Stimulated activated effector memory CD8-positive, alpha-beta T cell treated with anti-CD3 and anti-CD28 coated beads, Interleukin-12 subunit alpha, Interleukin-12 subunit beta, amount 100 ng/mL, for 72 hours (primary cell): Measurements from ENCODE around the gene EPHB1.
A peak's percentile ranks its signal among the peaks of the same experiment; 100 is the strongest.

Source experiments
- ATAC-seq: fragments of 150-1000 bp; cut with Tn5 transposase; 2 replicates; pipeline ENCODE4 v1.10.0; 2021
- DNase-seq, 2 donors: peaks; one replicate each; pipeline ENCODE4 v3.0.0; 2021 to 2022; ENCODE audit warnings: low spot score in 2 of 2
- H3K27ac Mint-ChIP-seq: one replicate; pipeline ENCODE4 v1.8.0; 2022; ENCODE audit warnings: mild to moderate bottlenecking, mixed read lengths
- H3K36me3 Mint-ChIP-seq: one replicate; pipeline ENCODE4 v1.8.0; 2022; ENCODE audit warnings: mild to moderate bottlenecking, mixed read lengths
- H3K4me1 Mint-ChIP-seq: one replicate; pipeline ENCODE4 v1.8.0; 2022; ENCODE audit warnings: mixed read lengths
- H3K4me3 Mint-ChIP-seq: one replicate; pipeline ENCODE4 v1.8.0; 2022; ENCODE audit warnings: mild to moderate bottlenecking, mixed read lengths
- H3K9me3 Mint-ChIP-seq: one replicate; pipeline ENCODE4 v1.8.0; 2022; ENCODE audit warnings: mixed read lengths

Gene EPHB1

DNA sequence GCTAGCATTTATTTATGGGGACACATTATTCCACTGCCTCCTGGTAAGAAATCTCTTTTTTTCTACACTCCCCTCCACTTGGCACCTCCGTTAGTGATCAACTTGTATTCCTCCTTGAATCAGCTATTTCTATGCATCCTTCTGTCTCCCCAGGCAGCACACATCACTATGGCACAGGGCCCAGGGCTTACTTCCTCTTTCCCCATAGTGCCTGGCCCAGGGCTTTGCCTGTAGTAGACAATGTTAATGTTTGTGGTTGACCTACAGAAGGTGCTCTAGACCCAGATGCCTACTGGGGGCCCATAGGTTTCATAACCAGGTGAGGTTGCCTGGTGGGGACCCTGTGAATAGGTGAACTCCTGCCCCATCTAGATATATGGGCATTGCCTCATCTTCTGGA lies 44.9 kb downstream of the EPHB1 start:
- ATAC-seq: no peak
- H3K4me3 Mint-ChIP-seq: no peak overlapping the region
- no peak for DNase-seq
- no peak overlapping the region for H3K27ac Mint-ChIP-seq
- no peaks in the 10 kb centered on the region for H3K36me3 Mint-ChIP-seq
- H3K9me3 Mint-ChIP-seq: peaks cover 8% of the 10 kb centered on the region
- H3K4me1 Mint-ChIP-seq: no peaks in the 10 kb centered on the region

DNA sequence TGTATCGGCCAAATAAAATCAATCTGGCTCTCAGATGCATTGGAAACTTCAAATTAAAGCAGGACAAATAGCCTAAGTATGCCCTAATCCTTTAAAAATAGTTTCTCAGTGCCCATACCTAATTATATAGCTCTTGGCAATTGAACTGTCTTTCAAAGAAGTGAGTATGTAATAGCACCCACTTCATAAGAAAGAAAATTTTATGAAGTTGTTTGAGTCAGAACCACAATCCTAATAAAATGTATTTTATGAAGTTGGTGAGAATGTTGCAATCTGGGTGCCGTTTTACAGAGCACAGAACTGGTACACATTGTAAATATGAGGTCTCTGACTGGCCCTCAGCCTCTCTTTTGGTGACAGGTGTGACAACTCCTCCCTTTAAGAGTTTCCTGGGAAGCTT lies 45.4 kb downstream of the EPHB1 start:
- no peak for DNase-seq
- H3K9me3 Mint-ChIP-seq: peaks cover 8% of the 10 kb centered on the region
- H3K4me3 Mint-ChIP-seq: no peak overlapping the region
- H3K36me3 Mint-ChIP-seq: no peaks in the 10 kb centered on the region
- no peak for ATAC-seq
- no peaks in the 10 kb centered on the region for H3K4me1 Mint-ChIP-seq
- no peak overlapping the region for H3K27ac Mint-ChIP-seq

DNA sequence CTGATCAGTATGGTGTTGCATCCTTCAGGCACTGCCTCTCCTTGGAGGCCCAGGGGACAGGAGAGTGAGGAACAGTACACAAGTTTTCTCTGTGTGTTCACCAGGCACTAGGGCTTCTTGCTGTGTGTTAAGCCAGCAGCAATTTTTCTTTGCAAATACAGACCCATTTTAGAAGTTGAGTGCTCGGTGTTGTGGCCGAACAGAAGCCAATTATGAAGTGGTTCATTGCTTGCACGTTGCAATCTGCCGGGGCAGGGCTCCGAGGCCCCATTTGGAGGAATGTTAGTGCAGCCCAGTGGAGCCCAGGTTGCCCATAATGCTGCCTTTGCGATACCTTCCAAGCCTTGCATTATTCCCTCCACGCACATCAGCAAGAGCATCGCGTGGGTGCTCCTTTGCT lies 51.0 kb downstream of the EPHB1 start:
- Mint-ChIP-seq H3K9me3 (peaks cover 8% of the 10 kb centered on the region), H3K27ac (no peak overlapping the region), H3K4me1 (no peaks in the 10 kb centered on the region), H3K36me3 (no peaks in the 10 kb centered on the region), H3K4me3 (no peak overlapping the region)
- no peak for ATAC-seq
- DNase-seq: no peak

DNA sequence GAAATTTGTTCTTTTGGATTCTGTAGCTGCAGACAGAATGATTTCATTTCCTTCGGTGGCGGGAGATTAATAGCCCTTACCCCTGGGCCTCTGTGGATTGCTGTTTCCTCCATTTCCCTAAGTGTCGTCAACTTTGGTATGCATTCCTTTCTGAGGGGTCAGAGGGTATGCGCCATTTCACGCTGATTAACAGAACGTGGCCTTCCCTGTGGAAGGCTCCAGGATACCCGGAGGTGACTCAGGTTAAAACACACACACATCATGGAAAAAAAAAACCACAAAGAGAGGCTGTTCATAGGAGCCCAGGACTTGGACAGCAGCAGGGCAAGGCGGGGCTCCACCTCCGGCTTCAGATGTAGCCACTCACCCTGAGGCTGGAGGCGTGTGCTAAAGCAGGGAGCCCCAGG lies 51.9 kb downstream of the EPHB1 start:
- no peak overlapping the region for H3K4me3 Mint-ChIP-seq
- H3K27ac Mint-ChIP-seq: no peak overlapping the region
- DNase-seq (no peak), ATAC-seq (no peak)
- peaks cover 8% of the 10 kb centered on the region for H3K9me3 Mint-ChIP-seq
- H3K36me3 Mint-ChIP-seq: no peaks in the 10 kb centered on the region
- H3K4me1 Mint-ChIP-seq: no peaks in the 10 kb centered on the region

DNA sequence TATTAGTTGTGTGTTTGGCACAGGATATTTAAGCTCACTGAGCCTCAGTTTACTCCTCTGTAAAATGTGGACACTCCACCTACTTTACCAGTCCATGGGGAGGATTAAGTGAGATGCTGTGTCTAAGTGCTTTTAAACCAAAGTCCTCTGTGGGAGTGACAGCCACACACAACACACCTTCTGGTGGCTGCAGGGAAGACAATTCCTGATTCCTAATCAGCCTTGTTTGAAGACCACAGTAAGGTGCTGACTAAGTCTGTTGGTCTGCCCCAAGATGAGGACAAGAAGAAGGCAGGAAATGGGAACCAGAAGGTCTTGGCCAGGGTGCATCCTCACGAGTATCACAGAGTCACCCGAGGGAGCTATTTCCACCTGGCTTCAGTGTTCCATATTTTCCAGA lies 52.3 kb downstream of the EPHB1 start:
- DNase-seq (no peak), ATAC-seq (no peak)
- Mint-ChIP-seq H3K9me3 (peaks cover 8% of the 10 kb centered on the region), H3K4me1 (no peaks in the 10 kb centered on the region), H3K27ac (no peak overlapping the region), H3K36me3 (no peaks in the 10 kb centered on the region), H3K4me3 (no peak overlapping the region)

DNA sequence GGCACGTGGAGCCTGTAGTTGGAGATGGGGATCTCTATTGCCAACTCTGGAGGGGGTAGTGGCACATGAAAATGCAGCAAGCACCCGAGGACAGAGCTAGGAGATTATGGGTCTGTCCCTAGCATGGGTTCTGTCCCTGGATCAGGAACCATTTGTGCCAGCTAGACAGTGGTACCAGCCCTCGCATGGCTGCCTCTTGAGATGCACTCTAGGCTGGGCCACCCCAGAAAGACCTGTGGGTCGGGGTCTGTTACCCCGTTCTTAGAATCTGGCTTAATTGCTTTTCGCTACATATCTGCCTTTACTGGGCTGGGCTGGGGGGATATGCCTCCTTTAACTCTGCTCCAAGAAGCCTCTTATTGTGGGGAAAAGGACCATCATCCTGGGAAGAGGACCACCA lies 54.5 kb downstream of the EPHB1 start:
- H3K4me1 Mint-ChIP-seq: peaks cover 7% of the 10 kb centered on the region
- ATAC-seq (no peak), DNase-seq (no peak)
- no peak overlapping the region for H3K27ac Mint-ChIP-seq
- peaks cover 4% of the 10 kb centered on the region for H3K9me3 Mint-ChIP-seq
- no peaks in the 10 kb centered on the region for H3K36me3 Mint-ChIP-seq
- no peak overlapping the region for H3K4me3 Mint-ChIP-seq

DNA sequence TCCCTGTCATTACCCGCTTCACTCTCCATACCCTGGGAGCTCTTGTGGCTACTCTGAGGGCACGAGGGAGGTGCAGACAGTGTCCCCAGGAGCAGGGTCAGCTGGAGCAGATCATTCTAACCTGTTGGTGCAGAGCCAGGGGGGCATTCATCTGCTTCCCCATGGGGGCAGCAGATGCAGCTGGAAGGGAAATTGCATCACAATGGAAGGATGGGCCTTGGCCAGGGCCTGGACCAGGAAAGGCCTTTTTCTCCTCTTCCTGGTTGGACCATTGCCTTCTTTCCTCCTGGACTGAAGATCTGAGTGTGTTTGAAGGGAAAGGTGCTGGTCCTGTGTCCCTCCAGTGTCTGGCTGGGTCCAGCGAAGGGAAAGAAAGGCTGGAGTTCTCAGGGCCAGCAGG lies 55.7 kb downstream of the EPHB1 start:
- DNase-seq (no peak), ATAC-seq (no peak)
- Mint-ChIP-seq H3K4me3 (no peak overlapping the region), H3K4me1 (peaks cover 7% of the 10 kb centered on the region), H3K27ac (no peak overlapping the region), H3K9me3 (peaks cover 4% of the 10 kb centered on the region), H3K36me3 (no peaks in the 10 kb centered on the region)

DNA sequence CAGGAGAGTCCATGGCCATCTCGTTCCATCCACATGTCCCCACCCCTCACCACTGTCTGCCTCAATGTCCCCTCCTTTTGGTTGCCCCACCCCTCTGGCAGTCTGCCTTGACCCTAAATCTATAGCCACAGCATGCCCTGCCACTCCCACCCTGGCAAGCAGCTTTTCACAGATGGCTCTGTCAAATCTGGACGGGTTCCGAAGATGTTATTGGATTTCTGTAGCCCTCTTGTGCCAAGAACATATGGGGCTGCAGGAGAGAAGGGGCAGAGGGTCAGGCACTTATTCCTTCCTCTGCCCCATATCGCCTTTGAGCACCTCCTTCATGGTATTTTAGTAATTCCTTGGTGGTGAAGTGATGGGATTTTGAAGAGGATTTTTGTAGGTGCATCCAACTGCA lies 57.1 kb downstream of the EPHB1 start:
- DNase-seq (no peak), ATAC-seq (no peak)
- no peaks in the 10 kb centered on the region for H3K36me3 Mint-ChIP-seq
- peaks cover 4% of the 10 kb centered on the region for H3K9me3 Mint-ChIP-seq
- no peak overlapping the region for H3K27ac Mint-ChIP-seq
- H3K4me3 Mint-ChIP-seq: no peak overlapping the region
- H3K4me1 Mint-ChIP-seq: peaks cover 7% of the 10 kb centered on the region

DNA sequence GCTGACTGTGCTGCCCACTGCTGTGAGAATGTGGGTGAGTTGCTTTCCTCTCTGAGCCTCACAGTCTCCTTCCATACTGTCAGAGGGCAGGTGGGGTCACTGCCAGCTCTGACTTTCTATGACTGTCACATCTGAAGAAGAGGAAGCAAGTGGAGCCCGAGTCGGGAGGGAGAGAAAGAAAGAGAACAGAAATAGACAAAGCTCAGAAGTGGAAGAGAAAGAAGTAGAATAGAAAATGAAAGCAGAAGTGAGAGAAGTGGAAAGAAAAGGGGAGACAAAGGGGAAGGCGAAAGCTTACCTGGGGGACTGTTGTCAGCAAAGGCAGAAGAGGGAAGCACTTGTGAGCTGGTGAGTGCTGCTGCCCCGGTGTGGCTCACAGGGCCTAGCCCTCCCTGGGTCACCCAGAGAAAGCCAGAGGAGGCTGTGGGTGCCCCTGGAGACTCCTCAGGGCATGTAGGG lies 57.9 kb downstream of the EPHB1 start:
- Mint-ChIP-seq H3K27ac (no peak overlapping the region), H3K4me1 (peaks cover 7% of the 10 kb centered on the region), H3K9me3 (peaks cover 4% of the 10 kb centered on the region), H3K36me3 (no peaks in the 10 kb centered on the region), H3K4me3 (no peak overlapping the region)
- ATAC-seq (peak; percentile 33), DNase-seq (no peak)

DNA sequence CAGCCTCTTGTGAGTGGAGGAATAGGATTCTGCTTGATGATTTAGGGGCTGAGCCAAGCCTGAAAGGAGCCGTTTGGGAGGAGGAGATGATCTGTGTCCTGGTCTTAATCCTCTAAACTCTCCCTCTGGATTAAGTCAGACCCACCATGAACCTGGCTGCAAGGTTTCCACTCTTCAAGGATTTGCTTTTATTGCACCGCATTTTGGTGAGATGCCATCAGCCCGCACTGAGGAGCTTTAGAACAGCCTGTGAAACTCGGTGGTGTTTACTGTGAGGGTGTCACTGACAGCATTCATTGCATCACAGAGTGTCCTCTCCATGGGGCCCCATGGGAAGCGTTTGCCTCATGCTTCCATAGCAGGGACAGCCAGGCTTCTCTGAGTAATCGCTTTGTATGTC lies 59.2 kb downstream of the EPHB1 start:
- H3K9me3 Mint-ChIP-seq: peaks cover 4% of the 10 kb centered on the region
- DNase-seq (no peak), ATAC-seq (no peak)
- no peak overlapping the region for H3K27ac Mint-ChIP-seq
- no peak overlapping the region for H3K4me3 Mint-ChIP-seq
- H3K4me1 Mint-ChIP-seq: peaks cover 7% of the 10 kb centered on the region
- no peaks in the 10 kb centered on the region for H3K36me3 Mint-ChIP-seq

DNA sequence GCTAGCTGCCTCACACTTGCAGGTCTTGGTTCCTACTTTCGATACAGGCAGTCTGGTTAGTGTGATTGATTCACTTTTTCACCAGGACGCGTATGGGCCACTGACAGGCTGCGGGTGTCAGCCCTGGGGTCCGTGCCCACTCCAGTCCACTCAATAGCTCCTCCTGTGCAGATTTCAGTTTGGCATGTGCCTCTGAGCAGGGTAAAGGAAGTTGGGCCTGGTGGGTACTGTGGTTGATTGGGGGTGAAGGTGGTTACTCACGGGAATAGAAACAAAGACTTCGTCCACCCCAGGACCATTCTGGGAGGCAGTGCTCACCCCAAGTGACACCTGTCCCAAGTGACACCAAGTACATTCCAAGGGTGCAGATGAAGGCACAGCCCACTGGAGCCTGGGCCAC lies 62.3 kb downstream of the EPHB1 start:
- H3K4me1 Mint-ChIP-seq: peaks cover 7% of the 10 kb centered on the region
- no peaks in the 10 kb centered on the region for H3K36me3 Mint-ChIP-seq
- peaks cover 4% of the 10 kb centered on the region for H3K9me3 Mint-ChIP-seq
- H3K27ac Mint-ChIP-seq: no peak overlapping the region
- DNase-seq: no peak
- no peak overlapping the region for H3K4me3 Mint-ChIP-seq
- ATAC-seq: no peak

DNA sequence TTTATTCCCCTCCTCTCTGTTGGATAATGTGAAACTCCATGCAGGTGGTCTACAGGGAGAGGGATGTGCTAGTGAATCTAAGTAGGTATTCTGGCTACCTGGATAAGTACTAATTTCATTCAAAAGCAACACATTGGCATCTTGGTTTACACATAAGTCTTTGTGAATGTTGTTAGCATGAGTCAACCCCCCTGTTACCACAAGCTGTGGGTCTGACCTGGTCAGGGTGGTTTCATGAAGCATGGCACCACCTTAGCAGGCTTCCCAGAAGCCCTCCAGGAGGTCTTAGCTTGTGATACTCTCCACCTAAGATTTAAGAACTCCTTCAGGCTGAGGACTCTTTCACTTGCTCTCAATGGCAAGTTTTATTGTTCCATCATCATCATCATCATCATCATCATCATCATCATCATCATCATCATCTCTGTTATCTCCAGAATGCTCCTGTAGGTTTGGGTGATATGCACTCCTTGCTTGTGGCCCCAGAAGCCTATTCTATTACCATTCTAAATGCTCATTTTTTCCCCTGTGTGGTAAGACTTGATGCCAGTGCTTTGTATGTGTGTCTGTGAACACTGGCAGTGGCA lies 62.8 kb downstream of the EPHB1 start:
- Mint-ChIP-seq H3K4me1 (peaks cover 4% of the 10 kb centered on the region), H3K36me3 (no peaks in the 10 kb centered on the region), H3K27ac (no peak overlapping the region), H3K4me3 (no peak overlapping the region), H3K9me3 (peaks cover 3% of the 10 kb centered on the region)
- ATAC-seq (no peak), DNase-seq (no peak)

DNA sequence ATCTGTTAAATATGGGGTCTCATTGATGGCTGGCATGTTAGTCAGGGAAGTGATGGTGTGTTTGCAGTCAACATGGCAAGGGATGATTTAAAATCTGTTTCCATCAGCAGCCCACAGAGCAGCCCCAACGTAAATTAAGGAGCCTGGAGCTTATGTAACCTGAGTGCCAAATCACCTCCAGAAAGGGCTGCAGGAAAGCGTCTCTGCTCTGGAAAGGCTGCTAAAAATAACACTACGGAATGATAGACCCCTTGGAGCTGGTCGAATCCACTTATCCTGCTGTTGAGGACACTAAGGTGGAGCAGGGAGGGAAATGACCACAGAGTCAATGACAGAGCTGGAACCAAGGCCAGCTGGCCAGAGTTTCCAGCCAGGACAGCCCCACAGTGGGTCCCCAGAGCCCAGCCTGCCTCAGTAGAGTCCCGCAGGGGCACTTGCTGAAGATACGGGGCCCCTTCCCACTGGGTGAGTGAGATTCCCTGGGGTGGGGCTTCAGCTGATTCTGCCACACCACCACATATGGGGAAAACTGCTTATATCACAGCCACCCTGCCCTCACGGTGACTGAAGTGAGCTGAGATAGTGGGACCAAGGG lies 63.5 kb downstream of the EPHB1 start:
- Mint-ChIP-seq H3K36me3 (no peaks in the 10 kb centered on the region), H3K4me3 (no peak overlapping the region), H3K9me3 (no peaks in the 10 kb centered on the region), H3K4me1 (no peaks in the 10 kb centered on the region), H3K27ac (no peak overlapping the region)
- DNase-seq (no peak), ATAC-seq (no peak)

DNA sequence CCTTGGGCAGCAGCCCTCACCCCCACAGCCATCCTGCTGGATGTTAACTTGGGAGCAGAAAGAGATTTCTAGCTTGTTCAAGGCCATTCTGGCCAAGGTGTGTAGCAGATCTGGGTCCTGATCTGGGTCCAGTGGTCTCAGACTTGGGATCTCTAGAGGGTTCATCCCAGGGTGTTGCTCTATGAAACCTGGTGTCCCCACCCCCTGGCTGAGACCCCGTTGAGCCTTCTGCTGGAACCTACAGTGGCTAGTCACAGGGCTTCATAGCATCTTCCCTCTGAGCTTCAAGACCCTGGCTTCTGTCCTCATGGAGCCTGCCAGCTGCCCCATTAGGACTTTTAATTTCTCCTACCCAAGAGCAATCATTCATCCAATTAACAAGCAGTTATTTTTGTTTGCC lies 64.3 kb downstream of the EPHB1 start:
- Mint-ChIP-seq H3K36me3 (no peaks in the 10 kb centered on the region), H3K27ac (no peak overlapping the region), H3K4me3 (no peak overlapping the region), H3K9me3 (no peaks in the 10 kb centered on the region), H3K4me1 (no peaks in the 10 kb centered on the region)
- DNase-seq: no peak
- no peak for ATAC-seq

DNA sequence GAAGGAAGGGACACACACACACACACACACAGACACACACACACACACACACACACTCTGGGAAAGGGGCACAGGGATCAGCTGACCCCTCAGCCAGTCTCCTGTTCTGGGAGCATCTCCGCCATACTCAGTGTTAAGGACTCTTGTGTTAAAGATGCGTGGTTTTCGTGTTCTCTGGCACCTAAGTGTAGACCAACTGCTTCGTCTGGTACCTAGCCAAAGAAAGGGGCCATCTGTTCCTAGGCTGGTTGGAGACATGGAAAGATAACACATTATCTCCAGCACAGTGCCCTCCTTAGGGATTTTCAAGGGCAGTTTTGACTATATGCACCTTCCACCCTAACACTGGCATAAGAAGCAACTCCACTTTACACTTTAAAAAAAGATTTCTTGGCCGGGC lies 65.1 kb downstream of the EPHB1 start:
- Mint-ChIP-seq H3K27ac (no peak overlapping the region), H3K4me3 (no peak overlapping the region), H3K4me1 (no peaks in the 10 kb centered on the region), H3K36me3 (no peaks in the 10 kb centered on the region), H3K9me3 (no peaks in the 10 kb centered on the region)
- ATAC-seq: no peak
- DNase-seq: no peak

DNA sequence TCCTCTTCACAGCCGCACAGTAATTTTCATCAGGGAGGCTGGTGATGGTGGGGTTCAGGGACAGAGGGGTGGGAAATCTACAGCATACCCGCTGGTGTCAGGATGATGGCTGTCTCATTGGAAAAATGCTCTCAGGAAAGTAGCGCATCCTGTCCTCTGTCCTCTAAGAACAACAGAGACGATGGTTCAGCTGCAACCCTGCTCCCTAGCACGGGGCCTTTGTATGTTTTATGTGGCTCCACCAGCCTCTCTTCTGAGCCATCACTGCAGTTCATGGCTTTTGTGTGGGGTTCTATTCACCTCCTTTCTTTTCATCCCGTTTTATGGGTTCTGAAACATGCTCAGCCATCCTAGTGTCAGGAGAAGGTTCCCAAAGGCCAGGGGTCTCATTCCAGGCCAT lies 68.9 kb downstream of the EPHB1 start:
- H3K9me3 Mint-ChIP-seq: no peaks in the 10 kb centered on the region
- no peak for ATAC-seq
- no peak for DNase-seq
- H3K27ac Mint-ChIP-seq: no peak overlapping the region
- no peaks in the 10 kb centered on the region for H3K36me3 Mint-ChIP-seq
- H3K4me3 Mint-ChIP-seq: no peak overlapping the region
- no peaks in the 10 kb centered on the region for H3K4me1 Mint-ChIP-seq

DNA sequence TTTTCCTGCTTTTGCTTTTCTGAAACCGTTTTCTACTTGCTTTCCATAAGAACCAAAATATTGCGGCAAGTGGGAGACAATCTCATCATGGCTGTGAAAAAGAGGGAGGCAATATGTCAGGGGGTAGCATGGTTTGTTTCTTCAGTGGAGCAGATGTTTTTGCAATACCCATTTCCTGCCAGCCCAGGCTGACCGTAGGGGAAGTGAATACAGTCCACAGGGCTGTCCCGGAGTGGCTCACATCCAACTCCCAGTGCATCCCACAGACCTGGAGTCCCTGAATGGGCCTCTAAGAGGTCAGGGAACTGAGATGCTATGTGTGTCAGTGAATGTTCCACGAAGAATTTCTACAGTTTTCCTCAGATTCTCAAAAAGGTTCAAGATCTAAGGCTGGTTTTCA lies 69.6 kb downstream of the EPHB1 start:
- Mint-ChIP-seq H3K36me3 (no peaks in the 10 kb centered on the region), H3K4me1 (no peaks in the 10 kb centered on the region), H3K27ac (no peak overlapping the region), H3K4me3 (no peak overlapping the region), H3K9me3 (no peaks in the 10 kb centered on the region)
- DNase-seq (no peak), ATAC-seq (no peak)
